Sigmoid colon (tissue), 4 donors: ENCODE results near the gene GBX2.
A peak's percentile ranks its signal among the peaks of the same experiment; 100 is the strongest.

Source experiments
- EP300 ChIP-seq, 4 donors: sonication (generic); formaldehyde crosslinking; IDR thresholded peaks; one replicate each; pipeline ENCODE4 v1.6.1; 2017; ENCODE audit warnings: antibody characterized with exemption in 4 of 4
- POLR2A ChIP-seq, 2 donors: fragments of 450-650 bp; IDR thresholded peaks; one replicate each; pipeline ENCODE4 v1.6.1; 2016; ENCODE audit warnings: antibody characterized with exemption in 2 of 2, mild to moderate bottlenecking in 2 of 2, moderate library complexity in 2 of 2
- POLR2AphosphoS5 ChIP-seq, 4 donors: sonication (generic); formaldehyde crosslinking; IDR thresholded peaks; one replicate each; pipeline ENCODE4 v1.6.1; 2017; ENCODE audit warnings: antibody characterized with exemption in 4 of 4
- TF ChIP-seq, protein P1 (sequence below), 4 experiments: fragments of 450-650 bp in 3 of 4; fragments of 200-600 bp in 1 of 4; IDR thresholded peaks; one replicate each; pipeline ENCODE4 v1.5.1; 2016 to 2019; ENCODE audit warnings: antibody characterized with exemption in 4 of 4, mild to moderate bottlenecking in 3 of 4, moderate library complexity in 2 of 4

DNA sequence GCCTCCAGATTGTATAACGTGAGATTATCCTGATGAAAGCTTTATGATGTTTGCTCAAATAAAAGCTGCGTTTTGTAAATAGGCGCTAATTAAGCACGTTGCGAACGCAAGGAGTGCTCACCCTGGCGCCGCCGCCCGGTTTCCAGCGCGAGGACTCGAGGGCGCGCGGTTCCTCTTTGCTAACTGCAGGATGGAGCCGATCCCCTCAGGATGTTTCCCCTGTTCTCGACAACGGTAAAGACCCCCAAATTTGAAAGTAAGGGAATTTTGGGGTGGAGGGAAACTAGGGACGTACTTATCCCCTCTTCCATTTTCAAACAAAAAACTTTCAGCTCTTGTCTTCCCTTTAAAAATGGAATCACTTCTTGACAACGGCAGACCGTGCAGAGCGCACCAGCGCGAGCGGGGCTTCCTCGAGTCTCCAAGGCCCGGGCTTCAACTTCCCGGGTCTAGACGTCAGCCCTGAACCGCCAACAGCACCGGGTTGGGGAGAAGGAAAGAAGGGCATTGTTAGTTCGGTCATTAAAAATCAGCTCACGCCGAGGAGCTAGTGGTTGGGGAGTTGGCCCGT is 1.1 kb upstream of the GBX2 start:
- TF ChIP-seq, protein P1, sequence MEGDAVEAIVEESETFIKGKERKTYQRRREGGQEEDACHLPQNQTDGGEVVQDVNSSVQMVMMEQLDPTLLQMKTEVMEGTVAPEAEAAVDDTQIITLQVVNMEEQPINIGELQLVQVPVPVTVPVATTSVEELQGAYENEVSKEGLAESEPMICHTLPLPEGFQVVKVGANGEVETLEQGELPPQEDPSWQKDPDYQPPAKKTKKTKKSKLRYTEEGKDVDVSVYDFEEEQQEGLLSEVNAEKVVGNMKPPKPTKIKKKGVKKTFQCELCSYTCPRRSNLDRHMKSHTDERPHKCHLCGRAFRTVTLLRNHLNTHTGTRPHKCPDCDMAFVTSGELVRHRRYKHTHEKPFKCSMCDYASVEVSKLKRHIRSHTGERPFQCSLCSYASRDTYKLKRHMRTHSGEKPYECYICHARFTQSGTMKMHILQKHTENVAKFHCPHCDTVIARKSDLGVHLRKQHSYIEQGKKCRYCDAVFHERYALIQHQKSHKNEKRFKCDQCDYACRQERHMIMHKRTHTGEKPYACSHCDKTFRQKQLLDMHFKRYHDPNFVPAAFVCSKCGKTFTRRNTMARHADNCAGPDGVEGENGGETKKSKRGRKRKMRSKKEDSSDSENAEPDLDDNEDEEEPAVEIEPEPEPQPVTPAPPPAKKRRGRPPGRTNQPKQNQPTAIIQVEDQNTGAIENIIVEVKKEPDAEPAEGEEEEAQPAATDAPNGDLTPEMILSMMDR (IDR thresholded peaks at IDR 0.05), result no peak
- TF ChIP-seq EP300 (IDR thresholded peaks at IDR 0.05) (no peak), POLR2A (IDR thresholded peaks at IDR 0.05) (no peak), POLR2AphosphoS5 (IDR thresholded peaks at IDR 0.05) (peak in 1 of 4 donors; percentile 50)
